HG03175 (cell line): ENCODE data around the gene MINK1.

Experiments
- ATAC-seq: cut with Tn5 transposase; IDR thresholded peaks from one replicate; pipeline ENCODE4 v1.9.1; 2021; ENCODE audit warnings: mild to moderate bottlenecking, moderate library complexity; ENCODE audit not compliant: unreplicated experiment

Gene MINK1

DNA sequence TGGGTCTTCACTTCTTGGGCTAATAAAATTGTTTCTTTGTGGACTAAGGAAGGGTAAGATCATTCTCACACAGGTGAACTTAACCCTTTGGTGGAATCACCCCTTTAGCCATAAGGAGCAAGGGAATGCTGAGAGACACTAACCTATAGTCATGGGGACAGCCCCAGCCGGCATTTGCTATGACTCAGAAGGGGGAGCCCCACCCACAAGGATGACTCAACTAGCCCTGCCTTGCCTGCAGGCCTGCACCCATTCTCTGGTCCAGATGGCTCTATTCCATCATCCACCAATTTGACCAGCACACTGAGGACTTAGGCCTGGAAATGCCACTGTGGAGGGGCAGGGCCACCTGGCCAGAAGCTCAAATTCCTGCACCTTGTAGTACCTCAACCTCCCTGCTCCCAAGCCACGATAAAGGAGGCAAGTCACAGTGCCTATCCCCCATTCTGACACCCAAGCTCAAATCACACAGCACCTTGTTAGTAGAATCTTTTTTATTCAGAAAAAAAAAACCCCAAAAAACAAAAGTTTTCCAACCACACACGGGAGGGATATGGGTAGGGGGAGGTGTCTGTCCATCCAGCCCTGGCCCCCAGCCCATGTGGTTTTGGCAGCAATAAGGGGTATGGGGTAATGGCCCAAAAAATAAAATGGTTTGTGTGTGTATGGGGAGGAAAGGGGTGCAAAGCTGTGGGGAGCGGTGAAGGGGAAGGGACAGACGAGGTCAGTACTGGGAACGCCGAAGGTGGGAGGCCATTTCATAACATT, 112.2 kb downstream of the MINK1 start:
- no peak for ATAC-seq

- no peak for ATAC-seq
These were observed 112.8 kb downstream of the MINK1 start for GRCh38 chr17:4945944-4946280.

GRCh38 chr17:4946312-4946976, 113.3 kb downstream of the MINK1 start:
- ATAC-seq = no peak

DNA sequence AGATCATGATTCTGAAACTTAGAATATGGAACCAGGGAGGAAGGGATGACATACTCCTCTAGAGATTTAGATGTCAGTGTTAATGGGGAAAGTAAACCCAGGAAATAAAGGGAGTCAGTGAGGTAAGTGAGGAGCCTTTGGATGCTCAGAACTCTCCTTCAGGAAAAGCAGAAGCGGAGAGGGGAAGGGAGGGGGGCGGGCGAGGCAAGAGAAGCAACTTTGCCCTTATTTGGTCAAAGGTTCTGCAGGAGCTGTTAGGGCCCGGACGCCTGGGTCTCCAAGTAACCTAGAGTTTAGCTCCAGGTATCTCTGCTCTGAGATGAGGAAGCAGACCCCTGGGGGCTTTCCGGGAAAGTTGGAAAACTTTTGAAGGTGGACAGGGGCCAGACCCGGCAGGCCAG, 113.9 kb downstream of the MINK1 start:
- no peak for ATAC-seq
